Right lobe of liver (tissue), 6 donors: ENCODE results near the gene EIF1. TPM values are rescaled to one million over a fixed set of nuclear protein-coding genes. Genes with fewer than 3 reads are reported as not detected.
"Not testable (repeated sequence)": the region's sequence is repeated elsewhere in the genome, so short reads cannot be mapped to it uniquely, and the experiment has no call there.

Experiments
- ATAC-seq, 4 donors: fragments of 200-7000 bp; cut with Tn5 transposase; one replicate each; pipeline ENCODE4 v1.9.1; 2020; ENCODE audit warnings: mild to moderate bottlenecking in 4 of 4, moderate library complexity in 4 of 4
- DNase-seq, 3 donors: peaks; one replicate each; pipeline ENCODE4 v3.0.0-alpha.2; 2020
- H3K27ac ChIP-seq, 3 donors: fragments of 200-600 bp; one replicate each; pipeline ENCODE4 v1.8.0; 2022
- H3K27me3 ChIP-seq, 2 donors: fragments of 200-600 bp; one replicate each; pipeline ENCODE4 v1.8.0; 2022
- H3K36me3 ChIP-seq, 4 donors: fragments of 200-600 bp; sonication (generic) in 1 of 4; one replicate each; pipeline versions ENCODE4 v1.5.1 to v1.8.0; 2017 to 2022; ENCODE audit warnings: control low read depth in 1 of 4
- H3K4me1 ChIP-seq, 4 donors: fragments of 200-600 bp; sonication (generic) in 1 of 4; one replicate each; pipeline versions ENCODE4 v1.5.1 to v1.8.0; 2017 to 2022; ENCODE audit warnings: control low read depth in 1 of 4
- H3K4me3 ChIP-seq, 3 donors: fragments of 200-600 bp; one replicate each; pipeline ENCODE4 v1.8.0; 2022
- H3K9me3 ChIP-seq, 4 donors: fragments of 200-600 bp; sonication (generic) in 1 of 4; one replicate each; pipeline versions ENCODE4 v1.5.1 to v1.8.0; 2017 to 2022; ENCODE audit warnings: control low read depth in 1 of 4
- CTCF ChIP-seq, 4 donors: fragments of 200-600 bp in 3 of 4; fragments of 450-650 bp in 1 of 4; IDR thresholded peaks; one replicate each; pipeline versions ENCODE4 v1.5.1 to v1.8.0; 2016 to 2022; ENCODE audit warnings: antibody characterized with exemption in 4 of 4, mild to moderate bottlenecking in 2 of 4
- POLR2A ChIP-seq: fragments of 450-650 bp; IDR thresholded peaks from one replicate; pipeline ENCODE4 v1.6.1; 2017; ENCODE audit warnings: antibody characterized with exemption, mild to moderate bottlenecking
- WGBS: methylation state at CpG from one replicate; pipeline ENCODE4 v1.1.6; 2018; ENCODE audit warnings: low coverage, low lambda C conversion rate; ENCODE audit not compliant: insufficient coverage; ENCODE audit errors: missing lambda C conversion rate; 5-methylcytosine and 5-hydroxymethylcytosine counted together
- intact Hi-C, 2 donors: fragments of 100-400 bp; cut with DNase I; formaldehyde crosslinking; loops; one replicate each; pipeline versions ENCODE4 v1.11.2 to v1.14.1; 2022
- total RNA-seq, 6 experiments: library from RNA; depleted of rRNA in 2 of 6; stranded (reverse); fragments of >200 nt in 2 of 6; fragmentation: NEBNext Ultra II Directional in 3 of 6; extraction: Animal tissue kit (Norgen Biotek cat#: 25700) in 3 of 6; gene quantifications; one replicate each; pipeline versions ENCODE4 v1.1.0 to v1.2.4, GENCODE V29; 2016 to 2023
- donor health status: DM: no; HTN: yes; CAD: no.
- donor health status: DM: no; HTN: no; CAD: no.
- donor health status: DM: no; HTN: no; CAD: no.
- donor health status: DM: no; HTN: yes; CAD: no.
- donor health status: DM: no; HTN: yes; CAD: no.

EIF1 gene
- total RNA-seq, 6 experiments from 2014 or later = 284 to 454 (median 404) TPM

- DNase-seq = peak; percentile 70 to 90 (median 83)
- no peaks in the 10 kb centered on the region for H3K27me3 ChIP-seq
Measured at GRCh38 chr17:41697122-41697962, 8.7 kb downstream of the EIF1 start.

GRCh38 chr17:41700843-41701242, 12.2 kb downstream of the EIF1 start:
- WGBS = 70% methylated on average over 1 of the region's 3 CpGs
- H3K4me3 ChIP-seq, H3K27ac ChIP-seq, H3K36me3 ChIP-seq, DNase-seq, H3K27me3 ChIP-seq, ATAC-seq, H3K9me3 ChIP-seq, intact Hi-C loops: not testable (repeated sequence)
- H3K4me1 ChIP-seq = peaks cover 0 to 21% (median 10%) of the 10 kb centered on the region in 4 donors

More at GRCh38 chr17:41697122-41697962, 8.7 kb downstream of the EIF1 start:
- peak; percentile 86 to 91 (median 88) for ATAC-seq
- H3K4me1 ChIP-seq = peaks cover 0 to 28% (median 13%) of the 10 kb centered on the region in 4 donors
- H3K4me3 ChIP-seq = no peak overlapping the region
- H3K27ac ChIP-seq = peak overlapping the region; percentile 56 to 82 (median 56)
- intact Hi-C loops = no loop called here
- TF ChIP-seq POLR2A (no peak), CTCF (IDR thresholded peaks at IDR 0.05) (no peak)
- H3K36me3 ChIP-seq = peaks cover 1 to 19% (median 13%) of the 10 kb centered on the region in 4 donors
- no peaks in the 10 kb centered on the region for H3K9me3 ChIP-seq
- 14% methylated on average over 6 of the region's 6 CpGs for WGBS

- 40% methylated on average over 8 of the region's 8 CpGs for WGBS
- Histone ChIP-seq H3K4me3 (no peak overlapping the region), H3K27ac (no peak overlapping the region), H3K27me3 (no peaks in the 10 kb centered on the region), H3K4me1 (peaks cover 0 to 3% (median 1%) of the 10 kb centered on the region in 4 donors), H3K9me3 (no peaks in the 10 kb centered on the region), H3K36me3 (no peaks in the 10 kb centered on the region)
- intact Hi-C loops = no loop called here
- DNase-seq (peak in 2 of 3 donors; percentile 34 to 64), ATAC-seq (peak; percentile 50 to 79 (median 62))
- TF ChIP-seq POLR2A = no peak
- no peak for TF ChIP-seq CTCF (IDR thresholded peaks at IDR 0.05)
Measured at GRCh38 chr17:41702712-41703111, 14.0 kb downstream of the EIF1 start.

- H3K9me3 ChIP-seq = no peaks in the 10 kb centered on the region
- H3K27me3 ChIP-seq = no peaks in the 10 kb centered on the region
- no peak for DNase-seq
- intact Hi-C loops = loop anchor here in 1 of 2 donors (5.0 kb wide), 1 partner anchor 247 kb away; no protein-coding TSS in a partner anchor
- ATAC-seq = peak in 2 of 4 donors; percentile 19 to 26
- H3K4me3 ChIP-seq = no peak overlapping the region
- TF ChIP-seq POLR2A = no peak
- no peak for TF ChIP-seq CTCF (IDR thresholded peaks at IDR 0.05)
- H3K27ac ChIP-seq = no peak overlapping the region
- no peaks in the 10 kb centered on the region for H3K36me3 ChIP-seq
- no peaks in the 10 kb centered on the region for H3K4me1 ChIP-seq
- WGBS = 64% methylated on average over 9 of the region's 13 CpGs
Measured at GRCh38 chr17:41705271-41705991, 16.7 kb downstream of the EIF1 start.
